DOHH2 (cell line): ENCODE measurements around the gene CMTM4.

Experiments
- EZH2phosphoT487 ChIP-seq: fragments of 200-600 bp; sonication (generic); IDR thresholded peaks from 2 replicates; pipeline ENCODE4 v1.6.1; 2017; ENCODE audit warnings: borderline replicate concordance, mild to moderate bottlenecking, antibody characterized with exemption, low read length, moderate library complexity, mixed read lengths
- TF ChIP-seq, protein P1 (sequence below): fragments of 200-600 bp; sonication (generic); IDR thresholded peaks from one replicate; pipeline ENCODE4 v1.5.1; 2014; ENCODE audit warnings: antibody characterized with exemption, mild to moderate bottlenecking, low read depth, low read length; ENCODE audit not compliant: poor library complexity, severe bottlenecking

DNA sequence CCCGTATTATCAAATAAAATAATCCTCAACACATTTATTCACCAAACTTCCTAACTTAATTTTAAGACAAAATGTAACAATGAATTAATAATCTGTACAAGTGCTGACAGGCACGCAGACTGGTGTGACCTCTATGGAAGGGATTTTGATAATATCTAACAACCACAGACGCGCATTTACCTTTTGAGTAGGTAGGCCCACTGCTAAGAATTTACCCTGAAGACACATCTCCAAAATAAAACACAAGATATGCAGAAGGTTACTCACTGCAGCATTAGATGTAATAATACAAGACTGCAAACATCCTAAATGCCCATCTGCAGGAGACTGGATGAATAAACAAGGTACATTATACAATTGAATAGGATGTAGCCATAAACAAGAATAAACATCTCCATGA lies 22.7 kb upstream of the CMTM4 start:
- TF ChIP-seq, protein P1, sequence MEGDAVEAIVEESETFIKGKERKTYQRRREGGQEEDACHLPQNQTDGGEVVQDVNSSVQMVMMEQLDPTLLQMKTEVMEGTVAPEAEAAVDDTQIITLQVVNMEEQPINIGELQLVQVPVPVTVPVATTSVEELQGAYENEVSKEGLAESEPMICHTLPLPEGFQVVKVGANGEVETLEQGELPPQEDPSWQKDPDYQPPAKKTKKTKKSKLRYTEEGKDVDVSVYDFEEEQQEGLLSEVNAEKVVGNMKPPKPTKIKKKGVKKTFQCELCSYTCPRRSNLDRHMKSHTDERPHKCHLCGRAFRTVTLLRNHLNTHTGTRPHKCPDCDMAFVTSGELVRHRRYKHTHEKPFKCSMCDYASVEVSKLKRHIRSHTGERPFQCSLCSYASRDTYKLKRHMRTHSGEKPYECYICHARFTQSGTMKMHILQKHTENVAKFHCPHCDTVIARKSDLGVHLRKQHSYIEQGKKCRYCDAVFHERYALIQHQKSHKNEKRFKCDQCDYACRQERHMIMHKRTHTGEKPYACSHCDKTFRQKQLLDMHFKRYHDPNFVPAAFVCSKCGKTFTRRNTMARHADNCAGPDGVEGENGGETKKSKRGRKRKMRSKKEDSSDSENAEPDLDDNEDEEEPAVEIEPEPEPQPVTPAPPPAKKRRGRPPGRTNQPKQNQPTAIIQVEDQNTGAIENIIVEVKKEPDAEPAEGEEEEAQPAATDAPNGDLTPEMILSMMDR: no peak
- no peak for TF ChIP-seq EZH2phosphoT487
